Measurements from ENCODE around the gene SYNC. TPM values are rescaled to one million over a fixed set of nuclear protein-coding genes. Genes with fewer than 3 reads are reported as not detected.

The SYNC gene
- total and polyA plus RNA-seq, 3 donors from 2014 or later: 9.0 to 12.4 (median 11.8) TPM

DNA sequence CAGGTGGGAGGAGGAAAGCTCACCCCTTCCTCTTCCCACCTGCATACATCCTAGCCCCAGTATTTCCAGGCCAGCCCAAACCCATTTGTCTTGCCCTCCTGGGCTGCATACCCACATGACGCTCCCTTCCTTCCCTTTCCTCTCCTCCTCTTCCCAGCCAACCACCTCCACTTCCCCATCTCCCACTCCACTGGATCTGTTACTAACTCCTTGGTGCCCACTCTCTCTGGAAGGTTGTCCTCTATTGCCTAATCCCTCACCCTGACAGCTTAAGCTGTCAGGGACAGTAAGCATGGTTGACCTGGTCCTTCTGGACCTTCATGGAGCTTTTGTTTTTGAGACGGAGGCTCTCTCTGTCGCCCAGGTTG is 23.0 kb upstream of the SYNC start:
- intact Hi-C loops (cut with DNase I; ENCODE audit: low total_unique reads): no loop called here
- no peaks in the 10 kb centered on the region for H3K27me3 ChIP-seq
- no peaks in the 10 kb centered on the region for H3K36me3 ChIP-seq (ENCODE audit: low read depth, missing control alignments)
- no peak overlapping the region for H3K4me3 ChIP-seq
- no peak for TF ChIP-seq POLR2A (IDR thresholded peaks at IDR 0.05)
- no peak for TF ChIP-seq CTCF (IDR thresholded peaks at IDR 0.05)
- H3K9me3 ChIP-seq: no peaks in the 10 kb centered on the region
- no peak for DNase-seq
- peaks cover 28% of the 10 kb centered on the region for H3K4me1 ChIP-seq
- H3K27ac ChIP-seq: no peak overlapping the region
- 93 to 96% methylated on average over 3 of the region's 3 CpGs for WGBS, 2 donors

DNA sequence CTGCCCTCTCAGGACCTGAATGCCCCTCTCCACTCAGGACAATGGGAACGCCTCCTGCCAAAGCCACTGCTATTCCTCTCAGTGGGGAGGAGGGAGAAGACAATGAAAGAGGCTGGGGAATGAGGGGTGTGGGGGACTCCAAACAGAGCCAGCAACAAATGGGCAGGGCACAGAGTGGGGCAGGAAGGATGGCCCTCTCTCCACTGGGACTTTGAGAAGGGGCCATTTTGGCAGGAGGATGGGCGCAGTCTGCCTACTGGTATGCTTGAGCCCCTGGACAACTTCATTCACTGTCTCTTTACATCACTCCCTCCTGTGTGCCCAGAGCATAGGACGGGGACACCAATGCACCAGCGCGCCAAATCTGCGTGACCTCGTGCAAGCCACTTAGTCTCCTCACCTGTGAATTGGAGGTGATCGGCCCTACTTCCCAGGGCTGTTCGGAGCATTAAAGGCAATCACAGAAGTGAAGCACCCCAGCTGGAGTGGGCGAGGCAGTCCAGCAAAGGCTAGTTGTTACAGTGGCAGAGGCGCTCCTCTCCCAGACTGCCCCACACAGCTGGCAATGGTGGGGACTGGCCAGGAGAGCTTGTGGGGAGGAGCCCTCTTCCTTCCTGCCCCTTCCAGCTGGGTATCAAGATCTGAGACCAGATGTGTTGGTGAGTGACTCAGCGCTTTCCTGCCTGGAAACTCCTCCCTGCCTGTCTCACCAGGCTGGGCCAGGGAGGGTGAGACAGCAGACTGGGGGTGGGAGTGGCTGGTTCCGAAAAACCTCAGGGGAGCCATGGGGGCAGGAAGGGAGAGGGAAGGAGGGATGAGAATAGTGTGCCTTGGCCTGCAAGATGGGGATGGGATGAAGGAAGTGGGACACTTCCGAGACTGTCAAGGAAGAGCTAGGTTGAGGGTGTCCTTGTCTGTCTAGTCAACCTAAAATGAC is 22.4 kb upstream of the SYNC start:
- H3K27me3 ChIP-seq: no peaks in the 10 kb centered on the region
- DNase-seq: no peak
- no peak overlapping the region for H3K27ac ChIP-seq
- peaks cover 22% of the 10 kb centered on the region for H3K4me1 ChIP-seq
- WGBS, 2 donors: 76 to 79% methylated on average over 11 to 14 of the region's 14 CpGs
- H3K4me3 ChIP-seq: no peak overlapping the region
- intact Hi-C loops (cut with DNase I; ENCODE audit: low total_unique reads): no loop called here
- H3K36me3 ChIP-seq (ENCODE audit: low read depth, missing control alignments): no peaks in the 10 kb centered on the region
- no peak for TF ChIP-seq POLR2A (IDR thresholded peaks at IDR 0.05)
- no peak for TF ChIP-seq CTCF (IDR thresholded peaks at IDR 0.05)
- H3K9me3 ChIP-seq: no peaks in the 10 kb centered on the region

GRCh38 chr1:32719681-32720275 is 17.2 kb upstream of the SYNC start:
- Histone ChIP-seq H3K27ac (no peak overlapping the region), H3K4me1 (peaks cover 3% of the 10 kb centered on the region), H3K9me3 (no peaks in the 10 kb centered on the region), H3K27me3 (no peaks in the 10 kb centered on the region), H3K4me3 (no peak overlapping the region), H3K36me3 (ENCODE audit: low read depth, missing control alignments) (no peaks in the 10 kb centered on the region)
- intact Hi-C loops (cut with DNase I; ENCODE audit: low total_unique reads): no loop called here
- no peak for DNase-seq
- 65 to 92% methylated on average over 2 to 4 of the region's 4 CpGs for WGBS, 2 donors
- no peak for TF ChIP-seq POLR2A (IDR thresholded peaks at IDR 0.05)
- TF ChIP-seq CTCF (IDR thresholded peaks at IDR 0.05): no peak

- no peaks in the 10 kb centered on the region for H3K27me3 ChIP-seq
- WGBS, 2 donors: 100% methylated on average over 1 of the region's 1 CpG; no CpG with 5 or more reads in 1 of the 2 donors
- TF ChIP-seq CTCF (IDR thresholded peaks at IDR 0.05) (no peak), POLR2A (IDR thresholded peaks at IDR 0.05) (no peak)
Observed at GRCh38 chr1:32718527-32718926, 16.0 kb upstream of the SYNC start.

More at GRCh38 chr1:32718527-32718926, 16.0 kb upstream of the SYNC start:
- Histone ChIP-seq H3K36me3 (ENCODE audit: low read depth, missing control alignments) (no peaks in the 10 kb centered on the region), H3K9me3 (no peaks in the 10 kb centered on the region), H3K4me1 (no peaks in the 10 kb centered on the region), H3K27ac (no peak overlapping the region), H3K4me3 (no peak overlapping the region)
- intact Hi-C loops (cut with DNase I; ENCODE audit: low total_unique reads): no loop called here
- DNase-seq: no peak

Data from testis (tissue), 3 donors.